Fibroblast of the aortic adventitia (primary cell): ENCODE data around the gene RAE1. TPM values are rescaled to one million over a fixed set of nuclear protein-coding genes. Genes with fewer than 3 reads are reported as not detected.

Experiments
- DNase-seq: peaks from one replicate; pipeline ENCODE4 v3.0.0-alpha.2; 2010; ENCODE audit warnings: low read depth
- H3K4me3 ChIP-seq: 2 replicates; pipeline ENCODE4 v1.5.1; 2011; ENCODE audit warnings: low read depth, mild to moderate bottlenecking, control low read depth, low read length, moderate library complexity
- CTCF ChIP-seq: IDR thresholded peaks from 2 replicates; pipeline ENCODE4 v1.5.1; 2011; ENCODE audit warnings: mild to moderate bottlenecking, low read length, control low read depth, inconsistent platforms; ENCODE audit not compliant: insufficient read depth
- total RNA-seq: library from RNA; depleted of rRNA; stranded (reverse); fragments of >200 nt; gene quantifications from 2 replicates; pipeline ENCODE4 v1.2.3, GENCODE V29; 2012; ENCODE audit warnings: low replicate concordance

RAE1 gene
- total RNA-seq, 1 donor = 24.8 TPM

DNA sequence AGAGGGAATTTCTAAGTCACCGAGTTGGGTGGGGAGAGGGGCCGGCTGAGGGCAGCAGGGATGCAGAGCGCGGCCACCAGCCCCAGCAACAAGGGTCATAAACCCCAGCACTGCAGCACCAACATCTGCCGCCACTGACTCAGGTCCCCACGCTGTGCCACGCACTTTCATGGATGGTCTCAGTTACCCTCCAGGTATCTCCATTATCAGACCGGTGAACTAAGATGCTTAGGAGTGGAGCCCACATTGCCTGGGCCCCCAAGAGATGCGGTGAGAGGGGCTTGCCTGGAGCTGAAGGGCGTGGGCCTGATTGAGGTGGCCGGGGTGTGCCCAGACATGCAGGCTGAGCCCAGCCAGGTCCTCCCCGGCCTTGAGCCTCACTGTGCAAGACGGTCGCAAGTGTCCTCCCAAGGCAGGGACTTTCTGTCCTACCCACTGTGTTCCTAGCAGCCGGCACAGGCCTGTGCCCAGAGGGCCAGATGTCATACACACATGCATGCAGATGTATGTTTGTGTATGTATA, 59.4 kb downstream of the RAE1 start:
- no peak for DNase-seq
- no peak for TF ChIP-seq CTCF
- no peak overlapping the region for H3K4me3 ChIP-seq

GRCh38 chr20:57410924-57411323, 59.9 kb downstream of the RAE1 start:
- DNase-seq = no peak
- no peak overlapping the region for H3K4me3 ChIP-seq
- TF ChIP-seq CTCF = no peak

DNA sequence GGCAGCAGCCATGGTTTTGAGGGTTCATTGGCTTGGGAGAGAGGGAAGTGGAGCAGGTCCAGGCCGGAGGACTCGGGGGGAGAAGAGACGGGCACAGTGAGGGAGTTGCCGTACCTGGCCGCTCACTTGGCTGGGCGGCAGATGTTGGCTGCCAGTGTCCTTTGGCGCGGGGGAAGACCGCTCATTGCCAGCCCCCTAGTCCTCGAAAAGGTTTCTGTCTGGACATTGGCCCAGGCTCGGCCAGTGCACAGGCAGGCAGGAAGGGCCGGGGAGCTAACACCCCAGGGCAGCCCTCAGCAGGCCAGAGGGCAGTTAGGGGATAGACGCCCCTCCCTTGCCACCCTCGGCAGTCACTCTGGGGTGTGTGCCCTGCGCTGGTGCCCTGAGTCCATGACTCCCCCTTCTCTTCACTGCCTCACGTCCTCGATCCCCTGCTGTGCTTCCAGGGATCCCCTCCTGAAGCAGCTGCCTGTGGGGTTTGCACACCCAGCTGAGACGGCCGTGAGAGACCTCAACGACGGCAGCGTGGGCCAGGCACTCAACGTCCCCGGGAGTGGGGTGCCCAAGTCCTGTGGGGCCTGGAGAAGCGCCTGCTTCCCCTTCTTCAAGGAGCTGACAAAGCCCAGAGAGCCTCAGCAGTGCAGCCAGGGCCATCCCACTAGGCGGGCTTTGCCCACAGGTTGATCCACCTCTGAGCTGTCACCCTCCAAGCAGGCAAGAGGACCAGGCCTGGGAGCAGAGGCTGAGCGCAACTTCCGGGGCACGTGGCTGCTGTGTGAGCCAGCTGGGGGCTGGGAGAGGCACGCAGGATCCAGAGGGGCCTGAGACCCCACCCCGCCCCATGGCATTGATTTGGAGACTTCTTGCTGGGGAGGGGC, 60.6 kb downstream of the RAE1 start:
- TF ChIP-seq CTCF = no peak
- DNase-seq = no peak
- H3K4me3 ChIP-seq = no peak overlapping the region

GRCh38 chr20:57412347-57413029, 61.4 kb downstream of the RAE1 start:
- no peak for DNase-seq
- no peak overlapping the region for H3K4me3 ChIP-seq
- TF ChIP-seq CTCF = no peak

DNA sequence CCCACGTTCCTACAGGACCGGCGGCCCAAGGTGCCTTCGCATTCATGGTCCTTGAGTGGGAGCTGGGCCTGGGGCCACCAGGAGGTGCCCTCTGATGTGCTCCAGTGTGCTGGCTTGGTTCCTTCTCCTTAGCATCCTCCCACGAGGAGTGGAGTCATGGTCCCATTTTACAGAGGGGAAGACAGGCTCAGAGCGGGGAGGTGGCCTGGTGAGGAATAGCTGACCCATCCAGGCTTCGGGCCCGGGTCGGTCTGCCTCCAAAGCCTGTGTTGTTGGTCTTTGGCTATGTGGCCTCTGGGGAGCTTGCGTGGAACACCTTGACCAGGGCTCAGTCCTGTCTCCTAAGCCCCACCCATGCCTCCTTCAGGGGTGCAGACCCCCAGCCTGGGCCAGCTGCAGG, 62.9 kb downstream of the RAE1 start:
- no peak for DNase-seq
- H3K4me3 ChIP-seq = no peak overlapping the region
- TF ChIP-seq CTCF = no peak

GRCh38 chr20:57414867-57415592, 64.0 kb downstream of the RAE1 start:
- no peak for DNase-seq
- no peak overlapping the region for H3K4me3 ChIP-seq
- TF ChIP-seq CTCF = no peak
